CD4-positive, alpha-beta T cell treated with Interleukin-21 for 1 hour (primary cell): Measurements from ENCODE around the gene PRKG1.
A peak's percentile ranks its signal among the peaks of the same experiment; 100 is the strongest.

Experiments
- DNase-seq: peaks from one replicate; pipeline ENCODE4 v3.0.0-alpha.2; 2020

Gene PRKG1

GRCh38 chr10:51074238-51075028, at the start of gene PRKG1:
Gene PRKG1, plus strand, starts transcription at chr10:51074487.
- no peak for DNase-seq

- DNase-seq: no peak
Measured at GRCh38 chr10:51028420-51028819, 45.9 kb upstream of the PRKG1 start.

DNA sequence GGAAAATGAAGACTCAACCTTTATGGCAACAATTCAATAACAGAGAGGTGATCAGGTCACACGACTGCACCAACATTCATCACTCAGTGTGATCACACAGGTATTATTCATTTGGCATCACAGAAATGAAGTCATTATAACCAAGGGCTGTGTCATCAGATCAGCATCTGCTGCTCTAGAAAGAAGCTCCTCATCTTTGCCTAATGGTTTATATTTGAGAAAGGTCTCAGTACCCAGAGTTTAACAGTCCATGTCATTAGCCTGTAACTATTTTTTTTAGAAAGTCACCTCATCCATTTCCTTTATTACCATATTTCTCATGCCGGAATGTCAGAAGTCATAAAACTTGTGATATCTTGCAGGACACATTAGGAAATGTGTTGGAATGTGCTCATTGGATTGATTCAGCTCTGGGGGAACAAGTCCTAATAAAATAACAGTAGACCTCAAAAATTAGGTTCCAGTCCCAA, 45.1 kb upstream of the PRKG1 start:
- no peak for DNase-seq

GRCh38 chr10:51030480-51030879, 43.8 kb upstream of the PRKG1 start:
- no peak for DNase-seq

DNA sequence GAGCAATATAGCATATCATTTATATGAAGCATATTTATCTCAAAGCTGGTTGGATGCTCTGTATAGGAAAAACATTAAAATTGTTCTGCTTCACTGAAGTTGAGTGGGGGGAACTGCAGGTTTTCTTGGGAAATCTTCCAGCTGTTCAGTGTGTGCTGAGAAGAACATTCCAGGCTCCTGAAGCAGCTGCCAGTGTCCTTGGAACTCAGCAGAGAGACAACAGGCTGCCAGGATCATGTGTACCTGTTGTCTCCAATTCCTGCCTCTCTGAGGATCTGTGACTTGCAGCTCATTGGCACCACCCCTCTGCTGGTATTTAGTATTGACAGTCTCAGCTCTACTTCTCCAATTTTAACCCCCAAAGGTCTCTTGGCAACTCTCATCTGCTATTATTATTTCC, 42.3 kb upstream of the PRKG1 start:
- DNase-seq: no peak

DNA sequence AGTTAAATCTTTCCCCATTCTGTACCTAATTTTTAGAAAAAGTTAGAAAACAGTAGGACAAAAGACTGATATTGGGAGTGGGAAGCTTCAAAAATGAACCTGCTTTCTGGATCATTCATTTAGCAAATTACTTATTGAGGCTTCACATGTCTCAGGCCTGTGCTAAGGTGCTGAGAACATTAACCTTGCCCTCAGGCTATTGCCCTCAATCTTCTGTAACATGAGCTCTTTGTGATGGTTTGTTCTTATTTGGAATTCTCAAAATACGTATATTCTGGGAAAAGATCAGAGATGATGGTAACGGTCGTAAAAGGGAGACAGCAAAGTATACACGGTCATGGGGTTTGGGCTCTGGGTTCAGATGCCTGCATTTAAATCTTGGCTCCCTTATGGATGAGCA, 39.5 kb upstream of the PRKG1 start:
- DNase-seq: no peak

- no peak for DNase-seq
Measured at GRCh38 chr10:51035344-51035743, 38.9 kb upstream of the PRKG1 start.

- no peak for DNase-seq
Measured at GRCh38 chr10:51045871-51046270, 28.4 kb upstream of the PRKG1 start.

DNA sequence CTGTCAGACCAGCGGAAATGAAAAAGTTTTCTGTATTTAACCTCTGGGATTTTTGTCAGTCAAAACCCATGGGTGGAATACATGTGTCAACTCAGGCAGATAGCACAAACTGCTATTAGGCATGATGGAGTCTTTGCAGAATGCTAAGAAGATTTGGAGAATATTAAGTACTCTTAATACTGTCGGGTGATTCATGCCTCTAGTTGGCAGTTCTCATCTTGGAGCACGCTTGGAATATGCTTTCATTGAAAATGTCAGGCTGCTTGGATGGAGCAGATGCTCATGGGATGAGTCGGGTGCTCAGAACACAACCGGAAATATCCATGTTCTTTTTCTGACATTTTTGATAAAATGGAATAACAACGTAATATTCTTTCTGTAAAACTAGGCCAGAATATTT, 27.6 kb upstream of the PRKG1 start:
- DNase-seq: no peak

GRCh38 chr10:51047857-51048256, 26.4 kb upstream of the PRKG1 start:
- no peak for DNase-seq

DNA sequence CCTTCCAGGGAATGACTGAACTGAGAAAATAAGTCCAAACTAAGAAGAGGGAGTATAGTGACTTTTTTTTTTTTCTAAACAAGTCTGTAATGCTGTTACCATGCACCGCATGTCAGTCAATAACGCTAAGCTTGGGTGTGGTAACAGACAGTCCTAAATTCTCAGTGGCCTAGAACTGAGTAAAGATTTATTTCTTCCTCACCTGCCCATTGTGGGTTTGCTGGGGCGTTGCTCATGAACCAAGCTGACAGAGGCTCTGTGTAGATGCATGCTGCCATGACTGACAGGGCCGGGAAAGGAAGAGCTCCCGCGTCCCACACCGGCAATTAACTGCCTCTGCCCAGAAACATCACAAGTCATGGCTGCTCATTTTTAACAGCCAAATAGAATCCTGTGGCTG, 25.5 kb upstream of the PRKG1 start:
- no peak for DNase-seq

DNA sequence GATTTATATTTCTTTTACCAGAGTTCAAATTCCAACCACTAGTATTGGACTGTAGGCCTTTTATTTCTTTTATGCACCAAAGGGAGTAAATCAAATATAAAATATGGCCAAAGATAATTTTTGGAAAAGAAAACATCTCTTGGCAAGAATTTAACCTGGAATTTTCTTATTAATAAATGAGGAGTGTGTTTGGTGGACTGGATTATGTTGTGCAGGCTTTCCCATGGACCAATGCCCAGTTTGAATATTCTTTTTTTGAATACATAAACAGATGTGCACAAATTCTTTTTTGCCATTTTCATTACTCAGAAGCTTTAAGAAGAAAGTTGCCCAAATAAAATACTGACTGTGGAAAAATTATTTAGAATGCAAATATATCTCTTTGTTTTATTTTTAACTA, 22.1 kb upstream of the PRKG1 start:
- no peak for DNase-seq

GRCh38 chr10:51057925-51058324, 16.4 kb upstream of the PRKG1 start:
- no peak for DNase-seq

DNA sequence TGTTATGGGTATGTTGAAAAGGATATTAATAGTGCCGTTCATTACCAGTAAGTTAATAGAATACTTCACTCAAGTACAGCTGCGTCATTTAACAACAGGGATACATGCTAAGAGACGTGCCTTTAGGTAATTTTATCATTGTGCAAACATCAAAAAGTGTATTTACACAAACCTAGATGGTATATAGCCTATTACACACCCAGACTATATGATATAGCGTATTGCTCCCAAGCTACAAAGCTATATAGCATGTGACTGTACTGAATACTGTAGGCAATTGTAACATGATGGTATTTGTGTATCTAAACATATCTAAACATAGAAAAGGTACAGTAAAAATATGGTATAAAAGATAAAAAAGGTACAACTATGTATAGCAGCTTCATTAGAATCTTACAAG, 11.1 kb upstream of the PRKG1 start:
- no peak for DNase-seq

DNA sequence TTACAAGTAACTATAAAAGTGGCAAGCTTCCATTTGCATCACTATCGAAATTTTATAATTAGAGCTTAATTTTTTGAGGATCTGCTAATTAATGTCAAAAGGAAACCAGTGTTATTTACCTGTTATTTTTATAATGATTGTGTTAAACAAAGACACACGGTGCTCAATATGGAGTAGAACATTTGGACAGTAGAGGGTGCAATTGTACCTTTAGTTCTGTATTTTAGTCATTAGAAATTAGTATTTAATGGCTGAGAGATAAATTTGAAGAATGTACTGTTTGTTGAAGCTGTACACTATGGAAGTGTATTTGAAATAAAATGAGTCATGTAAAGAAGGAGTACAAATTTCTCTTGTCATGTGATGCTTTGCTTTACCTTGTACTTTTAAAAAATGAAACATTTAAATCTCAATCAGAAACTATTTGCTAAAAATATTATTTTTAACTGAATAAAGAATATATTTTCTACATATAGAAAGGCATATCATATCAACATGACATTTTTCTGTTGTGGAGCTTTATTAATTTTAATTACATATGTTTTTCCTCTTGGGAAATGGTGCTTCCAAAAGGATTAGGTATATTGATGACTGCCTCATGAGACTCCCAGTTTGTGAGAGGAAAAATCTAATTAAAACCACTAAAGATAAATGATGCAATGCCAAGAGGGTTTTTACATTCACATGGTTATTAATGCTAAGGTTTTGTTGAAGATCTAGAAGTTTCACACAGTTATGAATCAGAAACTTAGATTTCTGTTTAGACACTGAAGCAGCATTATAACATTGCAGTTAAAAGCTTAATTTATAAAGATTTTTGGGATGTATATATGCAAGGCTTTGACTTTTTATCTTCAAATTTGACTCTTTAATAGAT, 10.4 kb upstream of the PRKG1 start:
- peak; percentile 12 for DNase-seq

GRCh38 chr10:51066231-51066630, 8.1 kb upstream of the PRKG1 start:
- DNase-seq: no peak

DNA sequence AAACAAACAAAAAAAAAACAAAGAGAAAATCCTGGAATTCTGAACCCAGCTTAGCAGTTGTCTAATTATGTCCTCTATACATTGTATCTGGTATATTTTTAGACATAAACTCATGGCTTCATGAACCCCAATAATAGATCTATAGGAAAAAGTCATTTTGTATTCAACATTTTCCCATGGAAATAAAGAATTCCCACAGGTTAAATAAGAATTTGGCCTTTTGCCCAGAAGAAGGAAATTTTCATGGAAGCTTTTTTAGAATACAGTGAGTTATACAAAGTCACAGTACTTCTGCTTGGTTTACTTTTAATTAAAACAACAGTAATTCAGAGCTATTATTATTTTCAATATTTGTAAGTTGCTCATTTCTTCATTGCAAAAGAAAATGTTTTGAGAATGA, 2.1 kb upstream of the PRKG1 start:
- no peak for DNase-seq

GRCh38 chr10:51072921-51073434, 1.3 kb upstream of the PRKG1 start:
- DNase-seq: no peak

GRCh38 chr10:51073453-51074237, 642 bp upstream of the PRKG1 start:
- no peak for DNase-seq

- no peak for DNase-seq
Measured at GRCh38 chr10:51075043-51075872, 971 bp downstream of the PRKG1 start.

GRCh38 chr10:51075873-51076229, 1.6 kb downstream of the PRKG1 start:
- no peak for DNase-seq

- no peak for DNase-seq
Measured at GRCh38 chr10:51076299-51076841, 2.1 kb downstream of the PRKG1 start.
